ENCODE data around the gene NYNRIN.
"Not testable (repeated sequence)": the region's sequence is repeated elsewhere in the genome, so short reads cannot be mapped to it uniquely, and the experiment has no call there.

The NYNRIN gene

GRCh38 chr14:24368212-24368561, 30.6 kb upstream of the NYNRIN start:
- Histone ChIP-seq H3K9me3 (no peaks in the 10 kb centered on the region), H3K4me3 (peak overlapping the region; percentile 74 to 84), H3K27ac (peak overlapping the region; percentile 97 to 98), H3K4me1 (peaks cover 0 to 43% (median 27%) of the 10 kb centered on the region in 4 donors), H3K36me3 (peaks cover 0 to 14% (median 14%) of the 10 kb centered on the region in 3 donors), H3K27me3 (no peaks in the 10 kb centered on the region)
- DNase-seq: no peak
- TF ChIP-seq CTCF (IDR thresholded peaks at IDR 0.05): no peak
- intact Hi-C loops (cut with DNase I; ENCODE audit: low total_unique reads): no loop called here

DNA sequence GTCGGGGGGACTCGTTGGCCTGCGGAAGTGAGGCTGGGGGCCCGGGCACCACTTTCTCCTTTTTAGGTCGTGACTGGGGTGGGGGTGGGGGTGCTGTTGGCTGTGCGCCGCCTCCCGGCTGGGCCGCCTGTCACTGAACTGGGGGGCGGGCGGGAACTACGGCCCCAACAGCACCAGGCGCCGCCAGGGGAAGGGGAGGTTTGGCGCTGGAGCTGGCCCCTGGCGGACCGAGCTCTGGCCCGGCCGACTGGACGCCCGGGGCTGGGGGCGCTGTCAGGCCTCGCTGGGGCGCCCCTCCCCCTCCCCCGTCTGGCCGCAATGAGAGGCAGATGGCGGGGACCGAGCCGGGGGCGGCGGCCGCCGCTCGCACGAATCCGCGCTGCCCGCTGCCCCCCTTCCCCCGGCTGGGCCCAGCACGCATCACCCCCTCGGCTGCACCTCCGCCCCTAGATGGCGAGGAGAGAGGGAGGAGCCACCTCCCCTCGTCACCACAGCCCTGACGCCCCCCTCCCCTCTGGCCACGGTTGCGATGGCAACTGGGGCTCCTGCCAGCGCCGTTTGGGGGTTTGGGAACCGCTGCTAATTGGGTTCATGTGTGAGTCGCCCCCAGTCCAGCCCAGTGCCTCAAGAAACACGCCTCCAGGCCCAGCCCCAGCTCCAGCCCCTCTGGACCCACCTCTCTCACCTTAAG, 30.1 kb upstream of the NYNRIN start:
- H3K4me3 ChIP-seq: peak overlapping the region; percentile 74 to 84
- peak; percentile 46 to 81 for DNase-seq
- peaks cover 0 to 43% (median 27%) of the 10 kb centered on the region in 4 donors for H3K4me1 ChIP-seq
- H3K27ac ChIP-seq: peak overlapping the region; percentile 97 to 98
- intact Hi-C loops (cut with DNase I; ENCODE audit: low total_unique reads): no loop called here
- peaks cover 4 to 20% (median 19%) of the 10 kb centered on the region in 3 donors for H3K36me3 ChIP-seq
- H3K27me3 ChIP-seq: no peaks in the 10 kb centered on the region
- peak in 1 of 2 experiments; percentile 5 for TF ChIP-seq CTCF (IDR thresholded peaks at IDR 0.05)
- H3K9me3 ChIP-seq: no peaks in the 10 kb centered on the region

- Histone ChIP-seq H3K27me3 (no peaks in the 10 kb centered on the region), H3K27ac (peak overlapping the region; percentile 97 to 98), H3K4me3 (peak overlapping the region; percentile 74 to 84), H3K4me1 (peaks cover 0 to 43% (median 27%) of the 10 kb centered on the region in 4 donors), H3K36me3 (peaks cover 11 to 27% (median 27%) of the 10 kb centered on the region in 3 donors), H3K9me3 (no peaks in the 10 kb centered on the region)
- no peak for TF ChIP-seq CTCF (IDR thresholded peaks at IDR 0.05)
- peak in 1 of 2 donors; percentile 71 for DNase-seq
- intact Hi-C loops (cut with DNase I; ENCODE audit: low total_unique reads): no loop called here
Observed at GRCh38 chr14:24369463-24369862, 29.3 kb upstream of the NYNRIN start.

DNA sequence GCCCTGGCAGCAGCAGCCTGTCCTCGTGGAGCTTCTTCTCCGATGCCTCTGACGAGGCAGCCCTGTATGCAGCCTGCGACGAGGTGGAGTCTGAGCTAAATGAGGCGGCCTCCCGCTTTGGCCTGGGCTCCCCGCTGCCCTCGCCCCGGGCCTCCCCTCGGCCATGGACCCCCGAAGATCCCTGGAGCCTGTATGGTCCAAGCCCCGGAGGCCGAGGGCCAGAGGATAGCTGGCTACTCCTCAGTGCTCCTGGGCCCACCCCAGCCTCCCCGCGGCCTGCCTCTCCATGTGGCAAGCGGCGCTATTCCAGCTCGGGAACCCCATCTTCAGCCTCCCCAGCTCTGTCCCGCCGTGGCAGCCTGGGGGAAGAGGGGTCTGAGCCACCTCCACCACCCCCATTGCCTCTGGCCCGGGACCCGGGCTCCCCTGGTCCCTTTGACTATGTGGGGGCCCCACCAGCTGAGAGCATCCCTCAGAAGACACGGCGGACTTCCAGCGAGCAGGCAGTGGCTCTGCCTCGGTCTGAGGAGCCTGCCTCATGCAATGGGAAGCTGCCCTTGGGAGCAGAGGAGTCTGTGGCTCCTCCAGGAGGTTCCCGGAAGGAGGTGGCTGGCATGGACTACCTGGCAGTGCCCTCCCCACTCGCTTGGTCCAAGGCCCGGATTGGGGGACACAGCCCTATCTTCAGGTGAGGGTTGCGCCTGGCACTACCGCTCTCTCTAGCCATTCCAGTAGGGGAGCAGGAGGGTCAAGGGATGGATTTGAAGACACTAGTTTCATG, 28.7 kb upstream of the NYNRIN start:
- H3K4me1 ChIP-seq: peaks cover 0 to 39% (median 26%) of the 10 kb centered on the region in 4 donors
- H3K27ac ChIP-seq: peak overlapping the region; percentile 9 to 98
- intact Hi-C loops (cut with DNase I; ENCODE audit: low total_unique reads): loop anchor here (5.0 kb wide), 1 partner anchor 128 kb away; the partner anchor contains the start of gene TINF2
- TF ChIP-seq CTCF (IDR thresholded peaks at IDR 0.05): no peak
- H3K36me3 ChIP-seq: peaks cover 16 to 33% (median 28%) of the 10 kb centered on the region in 3 donors
- DNase-seq: no peak
- no peaks in the 10 kb centered on the region for H3K9me3 ChIP-seq
- H3K4me3 ChIP-seq: no peak overlapping the region
- no peaks in the 10 kb centered on the region for H3K27me3 ChIP-seq

DNA sequence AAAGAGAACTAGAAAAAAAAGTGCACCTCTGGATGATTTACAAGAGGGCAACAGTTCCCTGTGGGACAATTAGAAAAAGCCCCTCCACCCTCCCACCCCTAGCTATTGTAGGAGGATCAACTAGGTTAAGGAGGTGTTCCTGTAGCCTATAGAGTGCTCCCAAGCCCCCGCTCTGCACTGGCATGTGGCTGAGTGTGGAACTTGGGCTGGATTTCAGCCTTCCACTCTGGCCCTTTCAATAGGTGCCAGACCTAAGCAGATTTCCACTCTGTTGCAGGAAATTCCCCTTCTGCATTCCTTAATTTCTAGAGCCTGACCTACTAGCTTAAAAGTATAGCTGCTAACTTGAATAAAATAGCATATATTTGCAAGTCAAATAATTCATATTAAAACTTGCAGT, 28.1 kb upstream of the NYNRIN start:
- TF ChIP-seq CTCF (IDR thresholded peaks at IDR 0.05): no peak
- Histone ChIP-seq H3K36me3 (peaks cover 17 to 40% (median 32%) of the 10 kb centered on the region in 3 donors), H3K4me1 (peaks cover 0 to 33% (median 22%) of the 10 kb centered on the region in 4 donors), H3K27me3 (no peaks in the 10 kb centered on the region), H3K9me3 (no peaks in the 10 kb centered on the region), H3K27ac (peak overlapping the region; percentile 9 to 98), H3K4me3 (no peak overlapping the region)
- intact Hi-C loops (cut with DNase I; ENCODE audit: low total_unique reads): loop anchor here (5.0 kb wide), 1 partner anchor 128 kb away; the partner anchor contains the start of gene TINF2
- DNase-seq: no peak

GRCh38 chr14:24371605-24372004, 27.2 kb upstream of the NYNRIN start:
- H3K27me3 ChIP-seq, H3K4me3 ChIP-seq, H3K9me3 ChIP-seq, DNase-seq: not testable (repeated sequence)
- intact Hi-C loops (cut with DNase I; ENCODE audit: low total_unique reads): loop anchor here (5.0 kb wide), 1 partner anchor 129 kb away; the partner anchor contains the start of gene TINF2
- Histone ChIP-seq H3K27ac (peak overlapping the region in 1 of 2 donors; percentile 98), H3K36me3 (peaks cover 23 to 48% (median 41%) of the 10 kb centered on the region in 3 donors), H3K4me1 (peaks cover 0 to 29% (median 16%) of the 10 kb centered on the region in 4 donors)

Measured in tibial artery (tissue), 4 donors.